Natural killer cell (primary cell): ENCODE results near the gene CHTF18. TPM values are rescaled to one million over a fixed set of nuclear protein-coding genes. Genes with fewer than 3 reads are reported as not detected.

Experiments
- ATAC-seq, 3 donors: fragments of 150-1000 bp in 2 of 3; fragments of 200-7000 bp in 1 of 3; cut with Tn5 transposase; 1 replicate in 1 of 3; 2 replicates in 2 of 3; pipeline ENCODE4 v1.10.0; 2021; ENCODE audit warnings: mild to moderate bottlenecking in 2 of 3, moderate library complexity in 2 of 3
- DNase-seq, 2 donors: peaks; one replicate each; pipeline versions ENCODE4 v3.0.0 to v3.0.0-alpha.2; 2013 to 2021; ENCODE audit warnings: mixed read lengths in 1 of 2
- H3K27ac ChIP-seq: one replicate; pipeline ENCODE4 v1.5.1; 2013; ENCODE audit warnings: mild to moderate bottlenecking, low read length
- H3K27me3 ChIP-seq: one replicate; pipeline ENCODE4 v1.6.1; 2013; ENCODE audit warnings: low read length; ENCODE audit not compliant: control insufficient read depth, insufficient read depth
- H3K36me3 ChIP-seq: one replicate; pipeline ENCODE4 v1.6.1; 2013; ENCODE audit warnings: low read length; ENCODE audit not compliant: control insufficient read depth, insufficient read depth
- H3K4me1 ChIP-seq: one replicate; pipeline ENCODE4 v1.6.1; 2013; ENCODE audit warnings: low read length; ENCODE audit not compliant: control insufficient read depth, insufficient read depth
- H3K4me3 ChIP-seq: one replicate; pipeline ENCODE4 v1.5.1; 2013; ENCODE audit warnings: low read length
- H3K9me3 ChIP-seq: one replicate; pipeline ENCODE4 v1.6.1; 2013; ENCODE audit warnings: low read length; ENCODE audit not compliant: control insufficient read depth, insufficient read depth
- H3K27ac Mint-ChIP-seq, 2 donors: one replicate each; pipeline ENCODE4 v1.8.0; 2022; ENCODE audit warnings: mild to moderate bottlenecking in 2 of 2, mixed read lengths in 2 of 2, moderate library complexity in 1 of 2
- H3K27me3 Mint-ChIP-seq, 2 donors: one replicate each; pipeline ENCODE4 v1.8.0; 2022; ENCODE audit warnings: low read depth in 2 of 2, mixed read lengths in 2 of 2
- H3K36me3 Mint-ChIP-seq: one replicate; pipeline ENCODE4 v1.8.0; 2022; ENCODE audit warnings: mixed read lengths
- H3K4me1 Mint-ChIP-seq, 2 donors: one replicate each; pipeline ENCODE4 v1.8.0; 2022; ENCODE audit warnings: mixed read lengths in 2 of 2
- H3K4me3 Mint-ChIP-seq: one replicate; pipeline ENCODE4 v1.8.0; 2022; ENCODE audit warnings: mild to moderate bottlenecking, moderate library complexity, mixed read lengths
- H3K9me3 Mint-ChIP-seq, 2 donors: one replicate each; pipeline ENCODE4 v1.8.0; 2022; ENCODE audit warnings: mixed read lengths in 2 of 2
- WGBS: methylation state at CpG from one replicate; pipeline ENCODE4 v1.1.7; 2013; ENCODE audit warnings: missing lambda C conversion rate; ENCODE audit not compliant: insufficient coverage; 5-methylcytosine and 5-hydroxymethylcytosine counted together
- intact Hi-C: fragments of 100-400 bp; cut with micrococcal nuclease; formaldehyde crosslinking; loops from one replicate; pipeline ENCODE4 v1.14.2; 2022
- total RNA-seq, 4 donors: library from RNA; stranded (reverse); fragments of 120-200 nt in 1 of 4; gene quantifications; one replicate each; pipeline versions ENCODE4 v1.2.3 to v1.2.4, GENCODE V29; 2013 to 2022
- TF ChIP-seq, protein P1 (sequence below): fragments of 200-600 bp; IDR thresholded peaks from one replicate; pipeline ENCODE4 v1.8.0; 2022; ENCODE audit warnings: antibody characterized with exemption

CHTF18 gene
- total RNA-seq, 3 donors from 2014 or later (not counting 1 experiment from before 2014, with no cell fraction given), result 26.7 to 52.4 (median 40.5) TPM

DNA sequence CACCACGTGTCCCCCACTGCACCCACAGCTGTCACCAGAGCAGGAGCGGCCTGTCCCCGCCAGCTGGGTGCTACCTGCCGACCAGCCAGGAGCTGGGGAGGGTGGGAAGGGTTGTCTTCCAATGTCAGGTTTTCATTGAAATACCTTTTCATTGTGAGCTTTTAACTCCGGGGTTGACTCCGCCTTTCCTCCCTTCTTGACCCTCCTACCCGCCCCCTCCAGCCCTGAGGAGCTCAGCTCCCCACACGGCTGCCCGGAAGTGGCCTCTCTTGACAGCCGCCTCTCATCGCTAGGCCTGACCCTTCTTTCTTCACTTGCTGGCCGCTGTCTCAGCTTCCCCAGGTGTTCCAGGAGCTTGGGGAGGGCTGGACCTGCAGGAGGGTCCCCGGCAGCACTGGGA, 33.3 kb downstream of the CHTF18 start:
- Mint-ChIP-seq H3K27ac (no peak overlapping the region), H3K27me3 (peaks cover 0 to 4% of the 10 kb centered on the region in 2 donors), H3K36me3 (no peaks in the 10 kb centered on the region), H3K4me3 (no peak overlapping the region), H3K9me3 (no peaks in the 10 kb centered on the region), H3K4me1 (no peaks in the 10 kb centered on the region)
- DNase-seq, result no peak
- Histone ChIP-seq H3K4me3 (no peak overlapping the region), H3K36me3 (no peaks in the 10 kb centered on the region), H3K27me3 (no peaks in the 10 kb centered on the region), H3K9me3 (no peaks in the 10 kb centered on the region), H3K4me1 (peaks cover 6% of the 10 kb centered on the region), H3K27ac (no peak overlapping the region)
- WGBS, result 83% methylated on average over 9 of the region's 13 CpGs
- TF ChIP-seq, protein P1, sequence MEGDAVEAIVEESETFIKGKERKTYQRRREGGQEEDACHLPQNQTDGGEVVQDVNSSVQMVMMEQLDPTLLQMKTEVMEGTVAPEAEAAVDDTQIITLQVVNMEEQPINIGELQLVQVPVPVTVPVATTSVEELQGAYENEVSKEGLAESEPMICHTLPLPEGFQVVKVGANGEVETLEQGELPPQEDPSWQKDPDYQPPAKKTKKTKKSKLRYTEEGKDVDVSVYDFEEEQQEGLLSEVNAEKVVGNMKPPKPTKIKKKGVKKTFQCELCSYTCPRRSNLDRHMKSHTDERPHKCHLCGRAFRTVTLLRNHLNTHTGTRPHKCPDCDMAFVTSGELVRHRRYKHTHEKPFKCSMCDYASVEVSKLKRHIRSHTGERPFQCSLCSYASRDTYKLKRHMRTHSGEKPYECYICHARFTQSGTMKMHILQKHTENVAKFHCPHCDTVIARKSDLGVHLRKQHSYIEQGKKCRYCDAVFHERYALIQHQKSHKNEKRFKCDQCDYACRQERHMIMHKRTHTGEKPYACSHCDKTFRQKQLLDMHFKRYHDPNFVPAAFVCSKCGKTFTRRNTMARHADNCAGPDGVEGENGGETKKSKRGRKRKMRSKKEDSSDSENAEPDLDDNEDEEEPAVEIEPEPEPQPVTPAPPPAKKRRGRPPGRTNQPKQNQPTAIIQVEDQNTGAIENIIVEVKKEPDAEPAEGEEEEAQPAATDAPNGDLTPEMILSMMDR, result no peak
- no peak for ATAC-seq
- intact Hi-C loops, result no loop called here

DNA sequence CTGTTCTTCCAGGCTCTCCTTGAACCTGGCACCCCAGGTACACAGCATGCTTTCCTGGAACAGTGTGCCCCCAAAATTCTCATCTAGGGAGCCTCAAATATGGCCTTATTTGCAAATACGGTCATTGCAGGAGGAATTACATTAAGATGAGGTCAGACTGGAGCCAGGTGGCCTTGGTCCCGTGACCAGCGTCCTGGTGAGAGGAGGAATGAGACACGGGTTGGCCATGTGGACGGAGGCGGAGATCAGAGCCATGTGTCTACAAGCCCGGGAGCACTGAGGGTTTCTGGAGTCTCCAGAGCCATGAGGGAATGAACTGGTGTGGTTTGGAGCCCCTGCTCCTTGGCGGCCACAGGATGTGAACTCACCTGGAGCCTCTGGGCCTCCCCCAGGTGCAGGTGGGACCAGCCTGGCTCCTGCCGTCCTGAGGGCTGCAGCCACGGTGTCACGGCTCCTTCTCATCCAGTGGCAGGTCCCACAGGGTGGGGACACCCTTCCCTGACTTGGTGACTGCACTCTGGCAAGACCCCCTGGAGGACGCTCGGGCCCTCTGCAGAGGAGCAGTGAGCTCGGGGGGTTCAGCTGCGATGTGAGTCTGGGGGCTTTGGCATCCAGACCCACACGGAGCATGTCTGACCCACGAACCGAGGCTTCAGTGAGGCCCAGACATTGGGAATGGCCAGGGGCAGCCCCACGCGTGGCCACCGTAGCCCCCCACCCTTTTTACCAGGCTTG, 33.9 kb downstream of the CHTF18 start:
- H3K27me3 Mint-ChIP-seq, result peaks cover 0 to 4% of the 10 kb centered on the region in 2 donors
- H3K27ac Mint-ChIP-seq, result no peak overlapping the region
- no peaks in the 10 kb centered on the region for H3K36me3 ChIP-seq
- H3K27me3 ChIP-seq, result no peaks in the 10 kb centered on the region
- no peaks in the 10 kb centered on the region for H3K9me3 ChIP-seq
- 92% methylated on average over 21 of the region's 21 CpGs for WGBS
- H3K36me3 Mint-ChIP-seq, result no peaks in the 10 kb centered on the region
- ATAC-seq (no peak), DNase-seq (no peak)
- H3K4me3 ChIP-seq, result no peak overlapping the region
- TF ChIP-seq, protein P1, result no peak
- intact Hi-C loops, result no loop called here
- H3K4me1 ChIP-seq, result peaks cover 6% of the 10 kb centered on the region
- no peak overlapping the region for H3K4me3 Mint-ChIP-seq
- no peak overlapping the region for H3K27ac ChIP-seq
- H3K4me1 Mint-ChIP-seq, result no peaks in the 10 kb centered on the region
- no peaks in the 10 kb centered on the region for H3K9me3 Mint-ChIP-seq

DNA sequence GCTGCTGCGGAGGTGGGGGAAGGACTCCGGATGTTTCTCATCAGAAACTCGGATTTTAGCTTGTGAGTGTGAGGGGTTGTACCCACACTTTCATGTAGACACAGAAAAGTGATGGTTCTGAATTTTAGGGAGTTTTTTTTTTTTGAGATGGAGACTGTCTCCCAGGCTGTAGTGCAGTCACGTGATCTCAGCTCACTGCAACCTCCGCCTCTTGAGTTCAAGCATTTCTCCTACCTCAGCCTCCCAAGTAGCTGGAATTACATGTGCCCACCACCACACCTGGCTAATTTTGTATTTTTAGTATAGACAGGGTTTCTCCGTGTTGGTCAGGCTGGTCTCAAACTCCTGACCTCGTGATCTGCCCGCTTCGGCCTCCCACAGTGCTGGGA, 34.5 kb downstream of the CHTF18 start:
- peaks cover 6% of the 10 kb centered on the region for H3K4me1 ChIP-seq
- no peak for ATAC-seq
- no peak overlapping the region for H3K4me3 ChIP-seq
- peaks cover 0 to 4% of the 10 kb centered on the region in 2 donors for H3K27me3 Mint-ChIP-seq
- DNase-seq, result no peak
- 90% methylated on average over 9 of the region's 9 CpGs for WGBS
- H3K27ac ChIP-seq, result no peak overlapping the region
- no peaks in the 10 kb centered on the region for H3K36me3 ChIP-seq
- no peaks in the 10 kb centered on the region for H3K27me3 ChIP-seq
- H3K36me3 Mint-ChIP-seq, result no peaks in the 10 kb centered on the region
- no peak overlapping the region for H3K27ac Mint-ChIP-seq
- intact Hi-C loops, result no loop called here
- H3K9me3 Mint-ChIP-seq, result no peaks in the 10 kb centered on the region
- H3K9me3 ChIP-seq, result no peaks in the 10 kb centered on the region
- H3K4me1 Mint-ChIP-seq, result no peaks in the 10 kb centered on the region
- no peak overlapping the region for H3K4me3 Mint-ChIP-seq
- TF ChIP-seq, protein P1, result no peak

DNA sequence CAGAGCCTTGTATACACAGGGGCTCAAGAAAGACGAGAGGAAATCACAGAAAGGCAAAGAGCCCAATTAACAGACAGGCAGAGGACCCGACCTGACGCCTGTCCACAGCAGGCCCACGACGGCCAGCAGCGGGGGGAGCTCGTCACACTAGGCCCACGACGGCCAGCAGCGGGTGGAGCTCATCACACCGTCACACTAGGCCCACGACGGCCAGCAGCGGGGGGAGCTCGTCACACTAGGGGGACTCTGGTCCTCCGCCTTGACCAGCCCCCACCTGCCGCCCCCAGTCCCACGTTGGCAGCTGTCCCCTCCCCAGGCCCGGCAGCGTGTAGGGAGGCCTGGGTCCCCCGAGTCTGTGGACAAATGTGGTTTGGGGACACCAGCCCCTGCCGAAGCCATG, 35.8 kb downstream of the CHTF18 start:
- intact Hi-C loops, result no loop called here
- H3K4me1 Mint-ChIP-seq, result no peaks in the 10 kb centered on the region
- H3K4me1 ChIP-seq, result peaks cover 6% of the 10 kb centered on the region
- H3K27me3 Mint-ChIP-seq, result peaks cover 0 to 4% of the 10 kb centered on the region in 2 donors
- TF ChIP-seq, protein P1, result no peak
- no peak overlapping the region for H3K4me3 Mint-ChIP-seq
- H3K9me3 ChIP-seq, result no peaks in the 10 kb centered on the region
- DNase-seq (no peak), ATAC-seq (no peak)
- no peaks in the 10 kb centered on the region for H3K9me3 Mint-ChIP-seq
- no peaks in the 10 kb centered on the region for H3K27me3 ChIP-seq
- H3K27ac ChIP-seq, result no peak overlapping the region
- no peak overlapping the region for H3K27ac Mint-ChIP-seq
- no peaks in the 10 kb centered on the region for H3K36me3 ChIP-seq
- WGBS, result 88% methylated on average over 22 of the region's 22 CpGs
- no peaks in the 10 kb centered on the region for H3K36me3 Mint-ChIP-seq
- no peak overlapping the region for H3K4me3 ChIP-seq
